Measurements from ENCODE around the gene ATMIN. TPM values are rescaled to one million over a fixed set of nuclear protein-coding genes. Genes with fewer than 3 reads are reported as not detected.

The ATMIN gene
- total RNA-seq, 1 experiment from 2014 or later = 66.6 TPM

DNA sequence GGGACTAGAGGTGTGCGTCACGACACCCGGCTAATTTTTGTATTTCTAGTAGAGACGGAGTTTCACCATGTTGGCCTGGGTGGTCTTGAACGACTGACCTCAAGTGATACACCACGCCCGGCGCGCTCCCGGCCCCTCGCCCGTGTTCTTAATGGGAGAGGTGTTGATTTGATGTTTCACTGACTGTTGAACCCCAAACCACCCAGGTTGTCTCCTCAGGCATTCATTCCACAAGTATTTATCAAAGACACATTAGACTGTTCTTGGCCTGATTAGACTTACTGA is 27.2 kb upstream of the ATMIN start:
- H3K4me1 Mint-ChIP-seq = peaks cover 18 to 25% of the 10 kb centered on the region in 2 experiments
- WGBS (ENCODE audit: extremely low coverage, insufficient read length, low lambda C conversion rate) = no CpG with 5 or more reads among the region's 12 CpGs
- peak overlapping the region; percentile 76 for H3K4me2 ChIP-seq (ENCODE audit: insufficient read depth, insufficient read length, low read length)
- peaks cover 28% of the 10 kb centered on the region; the same call in 1 of the 2 replicates for H3K79me2 ChIP-seq (ENCODE audit: insufficient read depth, low read length)
- no peaks in the 10 kb centered on the region for H3K27me3 ChIP-seq (ENCODE audit: insufficient read depth, low read length)
- TF ChIP-seq, protein P1, sequence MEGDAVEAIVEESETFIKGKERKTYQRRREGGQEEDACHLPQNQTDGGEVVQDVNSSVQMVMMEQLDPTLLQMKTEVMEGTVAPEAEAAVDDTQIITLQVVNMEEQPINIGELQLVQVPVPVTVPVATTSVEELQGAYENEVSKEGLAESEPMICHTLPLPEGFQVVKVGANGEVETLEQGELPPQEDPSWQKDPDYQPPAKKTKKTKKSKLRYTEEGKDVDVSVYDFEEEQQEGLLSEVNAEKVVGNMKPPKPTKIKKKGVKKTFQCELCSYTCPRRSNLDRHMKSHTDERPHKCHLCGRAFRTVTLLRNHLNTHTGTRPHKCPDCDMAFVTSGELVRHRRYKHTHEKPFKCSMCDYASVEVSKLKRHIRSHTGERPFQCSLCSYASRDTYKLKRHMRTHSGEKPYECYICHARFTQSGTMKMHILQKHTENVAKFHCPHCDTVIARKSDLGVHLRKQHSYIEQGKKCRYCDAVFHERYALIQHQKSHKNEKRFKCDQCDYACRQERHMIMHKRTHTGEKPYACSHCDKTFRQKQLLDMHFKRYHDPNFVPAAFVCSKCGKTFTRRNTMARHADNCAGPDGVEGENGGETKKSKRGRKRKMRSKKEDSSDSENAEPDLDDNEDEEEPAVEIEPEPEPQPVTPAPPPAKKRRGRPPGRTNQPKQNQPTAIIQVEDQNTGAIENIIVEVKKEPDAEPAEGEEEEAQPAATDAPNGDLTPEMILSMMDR (conservative IDR thresholded peaks at IDR 0.05) = no peak
- no peak overlapping the region for H3T11ph ChIP-seq (ENCODE audit: low read length)
- H3K79me1 ChIP-seq (ENCODE audit: insufficient read depth, low read depth, low read length, poor library complexity, severe bottlenecking) = peaks cover 15% of the 10 kb centered on the region
- H2BK15ac ChIP-seq (ENCODE audit: low read depth, low read length) = no peak overlapping the region
- no peaks in the 10 kb centered on the region for H3K4me1 ChIP-seq (ENCODE audit: insufficient read depth, low read length)
- no peaks in the 10 kb centered on the region for H3K9me3 ChIP-seq (ENCODE audit: control insufficient read depth, low read depth, low read length)
- no peak overlapping the region for H3K18ac ChIP-seq (ENCODE audit: insufficient read length, low read depth, low read length)
- DNase-seq = no peak
- H3K27ac ChIP-seq (ENCODE audit: insufficient read length, low read depth, low read length) = no peak overlapping the region
- no peaks in the 10 kb centered on the region; the same call in 1 of the 2 replicates for H3K27me3 Mint-ChIP-seq (ENCODE audit: low read depth)
- H2AFZ ChIP-seq (ENCODE audit: low read length) = no peak overlapping the region
- H2BK120ac ChIP-seq (ENCODE audit: low read depth, low read length, poor library complexity, severe bottlenecking) = no peak overlapping the region
- no peak overlapping the region for H2AK5ac ChIP-seq (ENCODE audit: insufficient read length, low read length)
- no peak overlapping the region for H3K4ac ChIP-seq (ENCODE audit: low read depth, low read length)
- H3K56ac ChIP-seq (ENCODE audit: insufficient read length, low read depth, low read length) = no peak overlapping the region
- H2BK5ac ChIP-seq (ENCODE audit: insufficient read length, low read length) = no peak overlapping the region
- no peaks in the 10 kb centered on the region; a peak in 1 of 5 replicates for H3K9me3 Mint-ChIP-seq
- no peaks in the 10 kb centered on the region for H4K20me1 ChIP-seq (ENCODE audit: control insufficient read depth, insufficient read depth, insufficient read length)
- peaks cover 10 to 35% (median 34%) of the 10 kb centered on the region in 3 experiments for H3K36me3 Mint-ChIP-seq (ENCODE audit: insufficient read depth in 1 of 3, low read depth in 3 of 3)
- H3K14ac ChIP-seq (ENCODE audit: insufficient read depth, low read length) = no peak overlapping the region; the same call in 1 of the 2 replicates
- H3K9ac ChIP-seq (ENCODE audit: extremely low read depth, insufficient read length, low read length) = peak overlapping the region; percentile 93
- H3K27ac Mint-ChIP-seq = peak overlapping the region in 2 of 3 experiments; percentile 51 to 75; a peak in 3 of 7 replicates
- H3K23me2 ChIP-seq (ENCODE audit: insufficient read length, low read depth, low read length, poor library complexity, severe bottlenecking) = no peaks in the 10 kb centered on the region
- H2BK20ac ChIP-seq (ENCODE audit: low read depth, low read length, poor library complexity, severe bottlenecking) = no peak overlapping the region
- H4K91ac ChIP-seq (ENCODE audit: insufficient read length, low read depth, low read length) = no peak overlapping the region
- H2BK12ac ChIP-seq (ENCODE audit: insufficient read length, low read depth, low read length) = no peak overlapping the region
- no peak overlapping the region for H4K5ac ChIP-seq (ENCODE audit: insufficient read length, low read depth, low read length)
- H3K4me3 Mint-ChIP-seq = peak overlapping the region; percentile 93 to 99
- no peak overlapping the region for H3K23ac ChIP-seq (ENCODE audit: insufficient read length, low read depth, low read length)
- H4K8ac ChIP-seq (replicated peaks; ENCODE audit: insufficient read length, low read depth, low read length) = no peak overlapping the region

Data from H9 (cell line).